IPS DF 4.7 (cell line): ENCODE results near the gene XIST.
"Not testable (repeated sequence)": the region's sequence is repeated elsewhere in the genome, so short reads cannot be mapped to it uniquely, and the experiment has no call there.

Experiments
- DNase-seq: peaks from one replicate; pipeline ENCODE4 v3.0.0-alpha.2; 2013; ENCODE audit warnings: low spot score; ENCODE audit errors: extremely low read depth

The XIST gene

DNA sequence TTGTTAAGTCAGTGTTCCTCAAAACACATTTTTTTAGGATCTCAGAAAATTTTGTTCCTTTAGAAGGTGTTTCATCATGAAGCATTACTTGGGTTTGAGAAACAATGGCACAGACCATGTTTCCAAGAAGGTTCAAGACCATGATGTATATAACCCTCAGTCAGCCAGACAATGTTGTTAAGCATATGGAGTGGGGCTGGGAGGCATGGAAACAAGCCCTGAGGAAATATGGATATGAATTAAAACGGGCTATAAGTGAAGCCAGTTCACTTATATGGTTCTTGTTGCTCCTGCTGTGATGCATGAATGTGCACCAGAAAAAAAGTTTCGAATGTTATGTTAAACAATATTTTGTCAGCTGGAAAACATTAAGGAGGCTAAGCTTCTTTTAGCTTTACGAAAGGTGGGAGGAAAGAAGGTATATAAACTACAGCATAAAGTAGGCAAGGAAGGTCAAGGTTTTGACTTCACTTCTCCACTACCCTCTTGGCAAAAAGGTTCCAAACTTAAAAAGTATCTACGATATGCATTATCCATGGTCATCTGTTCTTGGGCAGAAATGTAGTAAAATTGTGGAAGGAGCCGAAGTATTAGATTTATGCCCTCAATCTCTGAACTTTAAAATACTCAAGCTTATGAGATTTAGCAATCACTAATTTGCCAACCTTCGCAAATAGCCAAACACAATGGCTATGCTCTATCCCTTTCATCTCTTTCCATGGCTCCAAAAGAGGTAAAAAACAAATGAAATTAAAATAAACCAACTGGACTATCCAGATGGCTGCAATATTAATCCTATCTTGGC, 12.2 kb downstream of the XIST start:
- no peak for DNase-seq

DNA sequence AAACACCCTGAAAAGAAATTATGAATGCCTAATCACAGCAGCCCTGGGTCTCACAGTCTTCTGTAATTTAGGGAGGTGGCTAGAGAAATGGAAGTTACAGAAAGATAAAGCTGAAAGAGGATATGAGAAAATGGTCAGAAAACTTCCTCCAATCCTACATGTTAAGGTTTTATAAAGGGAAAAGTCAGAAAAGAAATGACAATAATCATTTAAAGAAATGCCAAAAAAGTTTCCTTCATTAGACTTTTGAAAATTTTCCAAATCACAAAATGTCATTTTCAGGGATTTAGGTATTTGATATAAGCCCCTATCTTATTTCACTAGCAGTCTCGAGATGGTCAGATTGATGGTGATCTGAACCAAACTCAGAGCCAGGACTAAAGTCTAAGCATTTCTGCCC, 13.4 kb downstream of the XIST start:
- DNase-seq: no peak

DNA sequence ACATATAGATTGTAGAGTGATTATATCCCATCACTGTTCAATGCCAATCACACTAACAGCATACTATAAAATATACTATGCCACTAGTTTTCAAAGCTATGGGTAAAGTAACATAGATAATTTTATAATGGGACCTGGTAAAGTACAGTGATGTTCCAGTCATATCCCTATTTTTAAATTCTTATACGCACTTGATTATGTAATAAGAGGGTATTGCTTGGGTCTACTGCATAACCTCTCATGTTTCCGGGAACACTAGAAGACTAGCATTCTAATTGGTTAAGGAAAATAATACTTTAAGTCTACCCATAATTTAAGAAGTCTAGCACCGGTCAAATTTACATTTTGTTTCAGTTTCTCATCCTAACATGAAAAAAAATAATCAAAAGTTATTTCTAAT, 14.4 kb downstream of the XIST start:
- no peak for DNase-seq

DNA sequence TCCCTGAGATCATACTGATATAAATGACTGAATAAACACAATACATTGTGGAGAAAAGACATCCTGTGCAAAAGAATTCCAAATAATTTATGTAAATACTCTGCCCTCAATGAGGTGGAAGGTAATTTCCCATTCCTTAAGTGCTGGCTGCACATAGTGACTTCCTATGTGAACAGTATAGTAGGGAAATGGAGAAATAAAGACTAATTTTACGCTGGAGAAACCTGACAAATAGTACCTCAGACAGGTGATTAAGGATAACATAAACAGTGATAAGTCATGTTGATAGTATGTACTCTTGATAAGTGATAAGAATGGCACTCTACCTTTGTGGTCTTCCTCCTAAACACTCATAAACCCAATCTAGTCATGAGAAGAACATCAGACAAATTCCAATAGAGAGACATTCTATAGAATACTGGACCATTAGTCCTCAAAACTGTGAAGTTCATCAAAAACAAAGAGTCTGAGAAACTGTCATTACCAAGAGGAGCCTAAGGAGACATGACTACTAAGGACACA, 15.5 kb downstream of the XIST start:
- DNase-seq: no peak

DNA sequence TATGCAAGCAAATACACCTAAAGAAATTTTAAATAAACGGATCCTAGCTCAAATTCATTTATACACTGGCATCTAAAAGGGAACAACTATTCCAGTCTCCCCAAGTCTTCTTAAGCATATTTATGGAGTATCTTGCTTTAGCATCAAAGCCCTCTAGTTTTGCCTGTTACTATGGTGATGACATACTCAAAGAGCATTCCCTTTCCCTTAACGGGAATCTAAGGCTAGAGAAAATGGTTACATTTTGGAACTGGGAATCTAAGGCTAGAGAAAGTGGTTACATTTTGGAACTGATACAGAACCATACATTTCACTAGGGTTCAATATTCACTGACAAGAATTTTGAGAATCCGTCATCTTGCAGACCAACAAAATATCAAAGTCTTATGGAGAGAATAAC, 18.3 kb downstream of the XIST start:
- no peak for DNase-seq

DNA sequence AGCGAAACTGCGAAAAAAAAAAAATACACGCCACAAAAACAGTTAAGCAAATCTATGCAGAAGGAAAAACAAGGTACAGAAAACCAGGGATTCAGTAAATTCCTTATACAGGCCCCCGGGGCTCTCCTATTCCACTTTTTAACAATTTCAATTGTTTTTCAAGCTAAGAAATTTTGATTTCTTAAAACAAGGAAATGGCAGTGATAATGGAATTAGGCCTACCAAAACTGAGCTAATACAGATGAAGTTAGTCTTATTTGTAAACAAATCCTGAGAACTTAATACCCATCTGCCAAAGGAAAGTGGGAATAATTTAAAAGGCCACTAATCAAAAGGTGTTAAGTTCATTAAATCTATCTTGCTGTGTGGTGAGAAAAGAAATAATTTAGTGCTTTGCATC, 20.2 kb downstream of the XIST start:
- no peak for DNase-seq

DNA sequence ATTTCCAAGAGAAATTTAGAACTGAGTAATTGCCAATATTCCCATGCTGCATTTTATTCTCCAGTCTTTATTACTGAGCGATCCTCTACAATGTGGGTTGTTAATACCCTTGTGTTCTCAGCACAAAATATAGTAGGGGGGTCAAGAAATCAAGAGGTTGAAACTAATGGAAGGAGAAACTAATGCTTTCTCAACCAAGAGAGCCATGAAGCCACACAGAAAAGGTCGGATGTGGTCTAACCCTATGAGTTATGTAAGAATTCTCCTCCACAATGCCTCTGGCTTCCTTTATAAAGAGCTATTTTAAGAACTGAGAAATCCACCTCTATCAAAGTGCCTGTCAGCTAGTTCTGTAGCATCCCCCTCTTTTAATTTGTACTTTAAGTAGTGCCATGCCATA, 21.0 kb downstream of the XIST start:
- no peak for DNase-seq

DNA sequence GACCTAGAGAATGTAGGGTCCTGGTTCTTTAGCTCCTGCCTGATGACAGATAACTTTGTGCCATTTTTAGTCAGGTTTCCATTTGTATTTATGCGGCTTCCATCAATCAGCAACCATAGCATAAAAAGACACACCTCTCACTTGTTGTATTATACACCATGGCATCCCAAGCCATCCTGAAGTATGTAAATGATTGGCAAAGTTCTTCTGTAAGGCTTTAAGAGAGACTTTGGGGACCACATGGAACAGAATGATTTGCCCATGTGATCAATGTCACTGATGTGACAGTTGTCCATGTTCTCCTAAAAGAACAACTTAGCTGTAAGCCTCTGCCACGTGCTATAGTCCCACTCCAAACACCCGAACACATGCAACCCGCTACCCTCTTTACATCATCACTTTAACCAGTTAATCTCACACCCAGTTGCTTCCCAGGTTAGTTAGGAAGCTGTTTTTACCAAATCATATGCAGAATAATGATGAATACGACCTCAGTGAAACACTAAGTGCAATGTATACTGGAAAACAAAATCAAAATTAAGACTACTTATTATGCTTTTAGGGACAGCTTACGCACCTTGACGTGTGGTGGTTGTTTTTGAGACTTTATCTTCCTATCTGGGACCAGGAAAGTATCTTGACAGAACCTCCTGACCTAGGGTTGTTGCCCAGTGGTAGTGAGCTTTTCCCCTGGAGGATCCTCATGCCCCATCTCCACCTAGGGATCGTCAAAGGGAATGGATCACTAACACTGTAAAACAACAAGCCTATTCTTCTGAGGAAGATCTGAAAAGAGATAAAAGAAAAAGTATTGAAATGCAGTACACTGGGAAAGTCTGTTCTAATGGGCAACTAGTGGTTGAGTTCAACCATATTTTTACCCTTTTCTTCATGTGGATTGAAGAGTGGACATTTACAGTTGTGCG, 21.8 kb downstream of the XIST start:
- no peak for DNase-seq

DNA sequence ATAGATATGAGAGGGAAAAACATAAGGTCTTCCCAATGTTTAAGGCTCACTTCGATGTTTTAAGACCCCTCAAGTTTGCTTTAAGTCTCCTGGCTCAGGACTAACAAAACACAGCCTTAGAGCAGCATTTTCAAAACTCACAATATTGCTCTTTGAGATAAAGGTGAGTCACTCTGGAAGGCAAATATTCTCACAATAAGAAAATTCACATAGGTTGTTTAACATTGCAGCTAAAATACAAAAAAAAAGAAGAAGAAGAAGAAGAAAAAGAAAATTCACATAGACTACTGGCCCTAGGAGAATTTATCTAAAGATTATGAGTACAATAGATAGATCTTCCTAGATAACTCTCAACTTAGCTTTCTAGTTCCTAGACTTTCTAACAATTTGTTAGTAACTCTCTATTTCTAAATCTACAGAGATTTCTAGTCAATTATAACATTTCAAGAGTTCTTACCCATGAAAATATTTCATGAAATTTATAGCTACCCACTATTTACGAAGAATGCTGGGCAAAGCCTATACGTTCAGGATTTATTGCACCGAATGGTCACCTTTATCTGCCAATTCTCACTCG, 22.5 kb downstream of the XIST start:
- DNase-seq: no peak

DNA sequence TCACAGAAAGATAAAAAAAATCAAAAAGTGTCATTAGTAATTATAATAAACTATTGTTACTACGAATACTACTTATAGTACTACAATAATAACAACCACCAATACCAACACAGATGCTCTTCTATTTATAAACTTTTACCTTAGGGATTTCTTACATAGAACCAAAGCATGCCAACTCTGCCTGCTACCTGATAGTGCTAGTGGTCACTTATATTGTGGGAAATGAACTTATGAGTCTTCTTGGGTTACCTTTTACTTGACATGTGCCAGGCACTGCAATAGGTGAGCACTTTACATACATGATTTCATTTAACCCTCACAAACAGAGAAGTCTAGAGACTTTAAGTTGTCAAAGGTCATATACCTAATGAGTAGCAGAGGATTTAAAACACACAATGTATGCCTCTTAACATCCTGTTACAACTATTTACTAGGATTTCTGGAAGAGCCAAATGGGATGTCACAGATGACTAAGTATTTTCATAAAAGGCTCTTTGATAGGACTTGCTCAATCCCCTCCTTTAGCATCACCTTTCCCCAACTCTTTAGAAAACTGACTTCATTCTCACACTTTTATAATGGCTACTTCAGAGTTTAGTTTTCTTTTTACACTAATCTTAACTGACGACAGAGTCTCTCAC, 24.3 kb downstream of the XIST start:
- no peak for DNase-seq

DNA sequence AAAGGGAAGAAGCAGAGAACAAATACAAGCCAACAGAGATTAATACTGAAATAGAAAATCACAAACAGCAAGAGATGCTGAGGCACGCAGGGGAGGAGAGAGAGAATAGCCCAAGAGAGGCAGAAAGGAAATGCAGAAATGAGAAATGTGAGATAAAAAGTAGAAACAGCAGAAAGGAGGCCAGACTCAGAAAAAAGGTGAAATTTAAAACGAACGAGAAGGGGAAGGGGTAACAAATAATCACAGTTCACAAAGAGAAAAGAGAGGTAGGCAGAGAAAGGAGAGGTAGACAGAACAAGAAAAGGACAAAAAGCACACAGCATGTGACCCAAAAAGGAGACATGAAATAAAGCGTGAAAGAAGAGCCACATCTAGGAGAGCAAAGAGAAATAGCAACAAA, 25.1 kb downstream of the XIST start:
- no peak for DNase-seq

DNA sequence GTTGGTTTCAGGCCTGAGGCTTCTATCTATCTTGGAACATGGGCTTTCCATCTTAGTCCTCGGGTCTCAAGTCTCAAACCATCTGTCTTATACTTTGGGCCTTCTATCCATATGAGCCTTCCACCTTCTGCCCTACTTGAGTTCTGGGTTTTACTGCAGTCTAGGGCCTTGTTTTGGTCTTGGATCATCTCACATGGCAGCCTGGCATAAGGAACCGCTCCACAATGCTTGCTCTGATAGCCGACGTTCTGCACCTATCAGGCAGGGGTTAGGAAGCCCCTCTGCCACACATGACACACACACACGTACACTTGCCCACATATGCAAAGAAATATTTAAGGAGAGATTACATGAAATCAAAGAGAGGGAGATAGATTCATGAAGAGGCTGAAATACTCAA, 25.5 kb downstream of the XIST start:
- no peak for DNase-seq

DNA sequence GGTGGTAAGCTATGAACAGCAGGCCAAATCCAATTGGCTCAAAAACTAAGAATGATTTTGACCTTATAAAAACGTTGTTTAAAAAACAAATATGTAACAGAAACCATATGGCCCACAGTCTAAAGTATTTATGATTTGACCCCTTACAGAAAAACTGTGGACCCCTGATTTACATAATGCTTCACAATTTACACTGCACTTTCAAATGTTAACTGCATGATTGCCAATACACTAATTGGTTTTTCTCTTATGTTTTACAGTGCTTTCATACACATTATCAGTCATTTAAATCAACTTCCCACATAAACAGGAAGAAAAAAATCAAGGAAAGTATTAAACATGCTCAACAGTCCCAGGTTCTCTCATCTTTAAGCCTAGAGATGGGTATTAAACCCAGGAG, 26.9 kb downstream of the XIST start:
- DNase-seq: no peak

DNA sequence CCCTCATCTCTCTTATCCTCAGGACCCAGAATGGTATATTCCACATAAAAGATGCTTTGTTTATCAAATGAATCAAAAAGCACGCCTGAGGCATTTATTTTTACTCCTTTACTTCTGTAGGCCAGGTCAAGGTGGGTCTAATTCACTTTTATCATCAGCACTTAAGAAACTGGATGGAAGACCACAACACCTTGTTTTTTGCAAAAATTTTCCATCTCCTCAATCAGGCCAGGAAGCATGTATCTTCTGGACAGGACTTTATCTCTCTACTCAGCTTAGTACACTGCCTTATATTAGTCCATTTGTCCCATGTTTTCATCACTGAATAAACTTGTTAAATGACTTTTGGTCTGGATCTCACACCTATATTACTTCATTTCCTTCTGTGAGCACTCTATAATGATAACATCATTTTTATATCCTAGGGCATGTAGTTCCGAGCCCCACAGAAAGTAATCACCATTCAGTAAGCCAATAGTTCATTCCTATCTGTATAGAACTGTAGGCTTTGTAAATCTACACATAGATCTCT, 29.0 kb downstream of the XIST start:
- no peak for DNase-seq

DNA sequence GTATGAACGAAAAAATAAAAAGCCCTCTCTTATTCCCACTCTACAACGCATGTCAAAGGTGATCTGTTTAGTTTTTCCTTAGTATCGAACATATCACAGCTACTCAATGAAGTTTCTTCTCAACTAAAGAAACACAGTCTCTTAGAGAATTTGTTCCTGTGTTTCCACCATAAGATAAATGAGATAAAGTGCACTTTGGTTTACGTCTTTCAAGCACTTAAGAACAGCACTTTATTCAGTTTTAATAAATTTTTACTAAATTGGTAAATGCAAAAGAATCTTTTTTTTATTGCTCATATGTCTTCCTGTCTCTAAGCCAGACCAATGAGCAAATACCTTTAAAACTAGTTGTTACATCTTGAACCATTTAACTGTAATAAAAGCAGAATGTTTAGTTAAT, 29.7 kb downstream of the XIST start:
- DNase-seq: no peak

DNA sequence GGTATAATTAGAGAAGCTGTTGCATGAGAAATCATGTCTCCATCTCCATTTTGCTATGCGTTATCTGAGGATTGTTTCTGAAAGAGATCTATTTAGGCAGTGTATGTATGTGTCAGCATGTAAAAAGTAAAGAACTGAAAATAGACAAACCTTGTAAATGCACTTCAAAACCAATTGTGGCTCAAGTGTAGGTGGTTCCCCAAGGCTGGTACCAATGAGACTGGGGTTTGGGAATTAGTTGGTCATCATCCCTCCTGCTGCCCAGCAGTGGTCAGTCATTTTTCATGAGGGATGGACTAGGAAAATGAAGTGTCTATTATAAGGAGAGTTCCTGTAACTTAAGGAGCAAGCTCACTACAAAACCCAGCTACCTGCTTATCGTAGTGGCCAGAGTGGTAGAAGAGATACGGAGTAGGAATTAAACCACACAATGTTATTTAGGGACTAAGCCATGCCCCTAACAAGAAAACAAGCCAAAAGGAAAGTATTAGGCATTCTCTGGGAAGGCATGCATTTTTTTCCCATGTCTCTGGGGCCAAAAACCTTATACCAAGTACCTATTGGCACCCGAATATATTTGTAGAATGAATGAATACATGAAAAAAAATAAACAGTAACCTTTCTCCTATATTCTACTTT, 30.5 kb downstream of the XIST start:
- no peak for DNase-seq

DNA sequence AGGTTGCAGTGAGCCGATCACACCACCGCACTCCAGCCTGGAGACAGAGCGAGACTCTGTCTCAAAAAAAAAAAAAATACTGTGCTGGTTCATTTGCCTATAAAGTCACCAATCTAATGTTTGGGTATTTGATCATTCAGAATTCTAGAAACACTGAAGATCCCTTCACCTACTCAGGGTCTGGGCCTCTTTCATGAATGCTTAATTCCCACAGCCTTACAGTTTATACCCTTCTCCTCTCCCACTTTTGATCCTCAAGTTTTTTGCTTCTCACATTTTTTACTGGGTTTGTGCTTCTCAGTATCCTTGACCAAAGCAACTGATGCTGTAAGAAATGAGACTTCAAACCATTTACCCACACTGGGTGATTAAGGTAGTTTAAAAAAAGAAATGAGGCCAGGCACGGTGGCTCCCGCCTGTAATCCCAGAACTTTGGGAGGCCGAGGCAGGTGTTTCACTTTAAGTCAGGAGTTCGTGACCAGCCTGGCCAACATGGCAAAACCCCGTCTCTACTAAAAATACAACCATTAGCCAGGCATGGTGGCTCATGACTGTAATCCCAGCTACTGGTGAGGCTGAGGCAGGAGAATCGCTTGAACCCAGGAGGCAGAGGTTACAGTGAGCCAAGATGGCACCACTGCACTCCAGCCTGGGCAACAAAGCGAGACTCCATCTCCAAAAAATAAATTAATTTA, 32.5 kb downstream of the XIST start:
- not testable (repeated sequence) for DNase-seq

DNA sequence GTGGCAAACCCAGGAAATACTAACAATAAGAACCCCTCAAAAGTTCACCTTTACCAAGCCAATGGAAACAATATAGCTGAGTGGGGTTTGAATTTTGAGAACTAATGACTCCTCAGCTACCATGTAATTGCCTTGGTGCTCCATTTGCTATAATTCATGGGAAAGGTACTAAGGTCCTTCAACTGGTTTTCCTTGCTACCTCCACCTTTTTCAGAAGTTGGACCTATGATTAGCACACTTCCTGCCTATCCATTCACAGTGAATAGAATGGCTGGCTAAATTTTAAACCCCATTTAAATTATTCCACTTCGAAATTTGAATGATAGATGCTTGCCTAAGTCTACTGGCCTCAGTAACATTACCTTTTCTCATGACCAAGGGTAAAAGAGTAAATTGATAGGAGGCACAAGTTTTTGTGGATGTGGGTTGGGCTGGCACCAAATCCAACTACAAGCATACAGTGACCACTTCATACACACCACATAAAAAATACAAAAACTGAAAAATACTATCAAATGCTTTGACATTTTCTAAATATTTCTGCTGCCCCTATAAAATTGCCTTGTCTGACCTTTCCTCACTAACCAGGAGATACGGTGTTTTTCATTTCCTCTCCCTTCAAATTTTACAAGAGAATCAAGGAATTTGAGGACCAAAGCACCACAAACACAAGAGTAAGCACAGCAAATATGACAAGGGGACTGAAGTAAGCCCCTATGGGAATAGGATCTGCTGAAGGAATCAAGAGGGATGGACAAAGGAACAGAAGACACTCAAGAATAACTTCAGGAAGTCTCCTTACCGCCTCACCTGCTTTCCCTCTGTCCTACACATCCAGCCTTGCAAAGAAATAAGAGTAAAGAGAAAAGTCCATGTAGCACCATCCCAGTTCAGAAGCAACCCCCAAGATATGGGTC, 34.1 kb downstream of the XIST start:
- no peak for DNase-seq
